Measurements from ENCODE around the gene IVNS1ABP. TPM values are rescaled to one million over a fixed set of nuclear protein-coding genes. Genes with fewer than 3 reads are reported as not detected.

The IVNS1ABP gene
- total and polyA plus RNA-seq, 2 experiments from 2014 or later, result 74.4 to 116 TPM

DNA sequence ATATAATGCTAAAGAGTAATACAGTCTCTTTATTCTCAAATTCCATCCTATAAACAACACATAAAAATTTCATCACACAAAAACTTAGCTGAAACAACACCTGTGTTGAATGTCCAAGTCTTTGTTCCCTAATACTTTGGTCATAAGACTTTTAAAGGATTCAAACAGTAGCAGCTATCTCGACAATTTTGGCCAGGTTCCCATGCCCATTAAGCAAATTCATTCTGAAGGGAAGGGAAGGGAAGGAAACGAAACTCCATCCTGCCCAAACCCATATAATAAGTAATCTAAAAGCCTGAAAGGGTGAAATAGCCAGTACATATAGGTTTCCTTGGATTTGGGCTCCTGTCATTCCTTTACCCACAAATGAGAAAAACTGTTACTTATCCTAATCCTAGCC lies 7.5 kb downstream of the IVNS1ABP start:
- DNase-seq (ENCODE audit: low spot score), result no peak
- peaks cover 23% of the 10 kb centered on the region for H3K4me1 ChIP-seq (ENCODE audit: insufficient read depth)
- peaks cover 52% of the 10 kb centered on the region for H4K20me1 ChIP-seq (ENCODE audit: insufficient read depth, poor library complexity, severe bottlenecking)
- H3K4me2 ChIP-seq, result no peak overlapping the region
- no peak overlapping the region for H3K27ac ChIP-seq
- H3K9me3 ChIP-seq (ENCODE audit: low read depth), result no peaks in the 10 kb centered on the region
- no peaks in the 10 kb centered on the region for H3K36me3 ChIP-seq (replicated peaks; ENCODE audit: insufficient read depth, low read depth)
- H3K79me2 ChIP-seq, result peaks cover 89% of the 10 kb centered on the region
- H3K9me2 ChIP-seq (replicated peaks; ENCODE audit: insufficient read depth), result no peaks in the 10 kb centered on the region
- no peak overlapping the region for H3K4me3 ChIP-seq
- 70% methylated on average over 2 of the region's 2 CpGs for WGBS (ENCODE audit: low lambda C conversion rate, missing lambda C conversion rate)
- no peak overlapping the region for H2AFZ ChIP-seq
- no peaks in the 10 kb centered on the region for H3K27me3 ChIP-seq
- no peak for TF ChIP-seq EZH2 (IDR thresholded peaks at IDR 0.05; ENCODE audit: borderline replicate concordance)
- TF ChIP-seq EZH2phosphoT487 (IDR thresholded peaks at IDR 0.05; ENCODE audit: low read depth, severe bottlenecking, unreplicated experiment), result no peak
- no peak for TF ChIP-seq CTCF (IDR thresholded peaks at IDR 0.05; ENCODE audit: poor library complexity)

GRCh38 chr1:185308126-185308525 lies 8.9 kb downstream of the IVNS1ABP start:
- Histone ChIP-seq H2AFZ (no peak overlapping the region), H3K4me2 (no peak overlapping the region), H3K27me3 (no peaks in the 10 kb centered on the region), H3K9me2 (replicated peaks; ENCODE audit: insufficient read depth) (no peaks in the 10 kb centered on the region), H3K36me3 (replicated peaks; ENCODE audit: insufficient read depth, low read depth) (peaks cover 6% of the 10 kb centered on the region), H3K79me2 (peaks cover 77% of the 10 kb centered on the region), H4K20me1 (ENCODE audit: insufficient read depth, poor library complexity, severe bottlenecking) (peaks cover 37% of the 10 kb centered on the region), H3K27ac (no peak overlapping the region), H3K4me3 (no peak overlapping the region), H3K9me3 (ENCODE audit: low read depth) (no peaks in the 10 kb centered on the region), H3K4me1 (ENCODE audit: insufficient read depth) (peaks cover 14% of the 10 kb centered on the region)
- WGBS (ENCODE audit: low lambda C conversion rate, missing lambda C conversion rate), result 97% methylated on average over 1 of the region's 1 CpG
- no peak for DNase-seq (ENCODE audit: low spot score)
- TF ChIP-seq EZH2 (IDR thresholded peaks at IDR 0.05; ENCODE audit: borderline replicate concordance), result no peak
- TF ChIP-seq CTCF (IDR thresholded peaks at IDR 0.05; ENCODE audit: poor library complexity), result no peak

DNA sequence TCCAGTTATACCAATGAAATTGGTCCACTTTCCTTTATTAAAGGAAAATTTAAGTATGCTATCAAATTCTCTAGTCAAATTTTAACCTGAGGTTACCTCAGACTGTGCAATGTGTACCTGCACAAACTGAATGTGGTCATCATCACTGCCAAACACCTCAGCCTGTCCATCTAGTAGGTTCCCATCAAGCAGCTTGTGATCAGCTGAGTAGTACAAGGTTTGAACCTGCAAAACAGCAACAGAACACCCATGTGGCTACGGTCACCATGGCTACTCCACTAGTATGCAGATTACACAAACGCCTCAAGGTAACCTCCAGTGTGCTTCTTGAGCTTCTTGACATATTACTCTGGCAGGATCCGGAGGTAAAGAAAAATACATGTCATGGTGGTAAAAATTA lies 11.6 kb downstream of the IVNS1ABP start:
- H3K9me3 ChIP-seq (ENCODE audit: low read depth), result no peaks in the 10 kb centered on the region
- no peak overlapping the region for H3K27ac ChIP-seq
- no peaks in the 10 kb centered on the region for H3K4me1 ChIP-seq (ENCODE audit: insufficient read depth)
- H3K27me3 ChIP-seq, result no peaks in the 10 kb centered on the region
- peaks cover 11% of the 10 kb centered on the region for H3K36me3 ChIP-seq (replicated peaks; ENCODE audit: insufficient read depth, low read depth)
- no peak overlapping the region for H2AFZ ChIP-seq
- H4K20me1 ChIP-seq (ENCODE audit: insufficient read depth, poor library complexity, severe bottlenecking), result peaks cover 13% of the 10 kb centered on the region
- TF ChIP-seq EZH2 (IDR thresholded peaks at IDR 0.05; ENCODE audit: borderline replicate concordance) (no peak), EZH2phosphoT487 (IDR thresholded peaks at IDR 0.05; ENCODE audit: low read depth, severe bottlenecking, unreplicated experiment) (no peak), CTCF (IDR thresholded peaks at IDR 0.05; ENCODE audit: poor library complexity) (no peak)
- H3K4me3 ChIP-seq, result no peak overlapping the region
- H3K79me2 ChIP-seq, result peaks cover 50% of the 10 kb centered on the region
- H3K4me2 ChIP-seq, result no peak overlapping the region
- DNase-seq (ENCODE audit: low spot score), result no peak
- H3K9me2 ChIP-seq (replicated peaks; ENCODE audit: insufficient read depth), result no peaks in the 10 kb centered on the region
- 84% methylated on average over 3 of the region's 3 CpGs for WGBS (ENCODE audit: low lambda C conversion rate, missing lambda C conversion rate)

DNA sequence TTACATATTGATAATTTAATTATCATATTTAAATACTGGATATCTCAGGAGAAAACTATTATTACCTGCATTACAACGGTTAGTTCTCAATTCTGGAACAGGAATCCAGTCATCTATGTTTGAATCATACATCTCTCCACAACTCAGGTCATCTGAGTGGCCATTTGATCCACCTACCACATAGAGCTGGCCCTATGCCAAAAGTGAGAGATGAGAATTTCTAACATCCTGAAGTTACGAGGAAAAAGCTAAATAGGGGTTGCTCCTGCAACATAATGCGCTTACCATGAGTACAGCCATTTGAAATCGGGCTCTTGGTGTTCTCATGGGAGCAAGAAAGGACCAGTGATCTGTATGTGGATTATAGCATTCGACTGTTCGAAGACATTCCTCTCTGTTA lies 16.9 kb downstream of the IVNS1ABP start:
- H3K27me3 ChIP-seq, result no peaks in the 10 kb centered on the region
- no peak for TF ChIP-seq CTCF (IDR thresholded peaks at IDR 0.05; ENCODE audit: poor library complexity)
- TF ChIP-seq EZH2phosphoT487 (IDR thresholded peaks at IDR 0.05; ENCODE audit: low read depth, severe bottlenecking, unreplicated experiment), result no peak
- no peak for TF ChIP-seq EZH2 (IDR thresholded peaks at IDR 0.05; ENCODE audit: borderline replicate concordance)
- H3K36me3 ChIP-seq (replicated peaks; ENCODE audit: insufficient read depth, low read depth), result peaks cover 16% of the 10 kb centered on the region
- H2AFZ ChIP-seq, result no peak overlapping the region
- no peak overlapping the region for H3K4me3 ChIP-seq
- no peak overlapping the region for H3K4me2 ChIP-seq
- H3K27ac ChIP-seq, result no peak overlapping the region
- no peak for DNase-seq (ENCODE audit: low spot score)
- peaks cover 7% of the 10 kb centered on the region for H3K79me2 ChIP-seq
- WGBS (ENCODE audit: low lambda C conversion rate, missing lambda C conversion rate), result 91% methylated on average over 6 of the region's 6 CpGs
- no peaks in the 10 kb centered on the region for H3K9me3 ChIP-seq (ENCODE audit: low read depth)
- peaks cover 2% of the 10 kb centered on the region for H4K20me1 ChIP-seq (ENCODE audit: insufficient read depth, poor library complexity, severe bottlenecking)
- H3K4me1 ChIP-seq (ENCODE audit: insufficient read depth), result no peaks in the 10 kb centered on the region
- no peaks in the 10 kb centered on the region for H3K9me2 ChIP-seq (replicated peaks; ENCODE audit: insufficient read depth)

Measured in hepatocyte (in vitro differentiated cells).